OCI-LY3 (cell line): Measurements from ENCODE around the gene AKR1C3.

Experiments used
- CTCF ChIP-seq: fragments of 200-600, 300-600 bp; sonication (generic); IDR thresholded peaks from 2 replicates; pipeline ENCODE4 v1.5.1; 2014; ENCODE audit warnings: antibody characterized with exemption, low read length, low read depth
- EZH2phosphoT487 ChIP-seq: fragments of 200-600 bp; shearing (Covaris generic); IDR thresholded peaks from 2 replicates; pipeline ENCODE4 v1.6.1; 2018; ENCODE audit warnings: antibody characterized with exemption, mixed run types, low read depth

GRCh38 chr10:5076615-5077014, 17.6 kb upstream of the AKR1C3 start:
- no peak for TF ChIP-seq CTCF
- no peak for TF ChIP-seq EZH2phosphoT487
